HG03064 (cell line): ENCODE data around the gene CHD9NB.
A peak's percentile ranks its signal among the peaks of the same experiment; 100 is the strongest.
"Not testable (repeated sequence)": the region's sequence is repeated elsewhere in the genome, so short reads cannot be mapped to it uniquely, and the experiment has no call there.

Experiments used
- ATAC-seq: cut with Tn5 transposase; IDR thresholded peaks from one replicate; pipeline ENCODE4 v1.9.1; 2021; ENCODE audit warnings: low read depth; ENCODE audit not compliant: unreplicated experiment

CHD9NB gene

DNA sequence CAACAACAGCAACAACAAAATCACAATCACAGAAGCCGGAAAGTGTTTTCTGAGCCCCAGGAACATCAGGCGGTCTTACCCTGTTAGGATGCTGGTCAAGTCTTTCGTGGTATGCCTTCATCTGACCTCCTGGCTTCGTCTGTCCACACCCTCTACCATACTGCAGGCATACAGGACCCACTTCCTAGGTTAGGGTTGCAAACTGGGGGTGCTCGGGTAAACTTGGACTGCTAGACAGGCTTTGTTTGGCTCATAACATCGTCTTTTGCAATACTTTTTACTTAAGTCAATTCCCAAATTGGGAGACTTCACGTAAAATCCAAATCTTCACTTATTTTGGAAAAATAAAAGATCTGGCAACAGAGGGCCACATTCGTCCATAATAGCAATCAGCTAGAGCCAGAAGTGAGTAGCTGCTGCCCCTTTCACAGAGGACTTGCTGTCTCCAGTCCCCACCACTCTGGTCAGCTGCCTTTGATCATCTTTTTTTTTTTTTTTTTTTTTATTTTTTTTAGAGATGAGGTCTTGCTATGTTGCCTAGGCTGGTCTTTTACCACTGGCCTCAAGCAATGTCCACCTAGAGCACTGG is 32.1 kb upstream of the CHD9NB start:
- ATAC-seq = no peak

GRCh38 chr16:53084141-53084541 is 31.4 kb upstream of the CHD9NB start:
- no peak for ATAC-seq

DNA sequence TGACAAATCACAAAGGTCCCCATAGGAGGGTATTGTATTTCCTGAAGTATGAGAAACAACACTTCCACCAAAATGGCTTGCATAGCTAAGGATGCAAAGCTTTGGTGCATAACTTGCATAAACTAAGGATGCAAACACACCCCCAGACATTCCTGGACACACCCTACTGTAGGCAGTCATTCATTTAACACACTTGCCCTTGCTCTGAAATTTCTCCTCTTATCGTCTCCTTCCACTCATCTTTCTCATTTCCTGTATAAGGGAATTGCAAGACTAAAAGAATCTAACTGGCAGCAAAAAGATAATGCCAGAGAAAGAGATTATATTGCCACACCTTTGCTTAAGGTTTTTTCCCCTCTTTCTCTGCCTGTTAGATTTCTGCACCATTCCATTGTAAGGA is 30.4 kb upstream of the CHD9NB start:
- no peak for ATAC-seq

DNA sequence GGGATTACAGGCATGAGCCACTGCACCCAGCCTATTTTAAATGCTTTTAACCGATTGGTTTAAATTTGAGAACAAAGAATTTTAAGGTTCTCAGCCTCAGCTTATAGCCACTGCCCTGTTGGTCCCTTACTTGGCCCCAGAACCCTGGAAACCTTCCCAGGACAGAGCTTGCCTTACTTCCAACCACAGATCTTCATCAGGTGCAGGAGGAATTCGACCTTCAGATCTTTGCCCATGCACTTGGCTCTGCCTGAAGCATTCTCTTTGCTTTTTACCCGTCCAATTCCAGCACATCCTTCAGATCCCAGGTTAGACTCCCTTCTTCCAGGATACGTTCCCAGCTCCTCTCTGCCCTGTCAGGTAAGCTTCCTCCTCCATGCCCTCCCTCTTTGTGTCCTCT is 29.8 kb upstream of the CHD9NB start:
- ATAC-seq = no peak

DNA sequence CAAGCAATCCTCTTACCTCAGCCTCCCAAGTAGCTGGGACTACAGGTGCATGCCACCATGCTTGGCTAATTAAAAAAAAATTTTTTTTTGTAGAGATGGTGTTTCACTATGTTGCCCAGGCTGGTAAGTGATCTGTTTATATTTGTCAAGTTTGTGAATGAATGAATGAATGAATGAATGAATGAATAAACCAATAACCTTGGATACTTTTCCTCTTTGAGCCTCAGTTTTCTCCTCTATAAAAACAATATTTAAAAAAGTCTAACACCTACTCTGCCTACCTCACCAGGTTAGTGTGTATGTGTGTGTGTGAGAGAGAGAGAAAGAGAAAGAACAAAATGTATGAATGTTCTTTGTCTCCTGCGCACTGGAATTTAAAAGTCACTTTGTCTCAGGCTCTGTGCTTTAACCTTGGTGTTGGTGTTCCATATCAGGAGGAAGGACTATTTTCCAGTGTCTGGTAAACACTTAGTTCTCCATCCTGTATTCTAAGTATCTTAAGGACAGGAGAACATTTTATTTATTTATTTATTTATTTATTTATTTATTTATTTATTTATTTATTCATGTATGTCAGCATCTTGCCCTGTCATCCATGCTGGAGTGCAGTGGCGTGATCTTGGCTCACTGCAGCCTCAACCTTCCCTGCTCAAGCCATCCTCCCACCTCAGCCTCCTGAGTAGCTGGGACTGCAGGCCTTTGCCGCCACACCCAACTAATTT is 29.1 kb upstream of the CHD9NB start:
- ATAC-seq = no peak

DNA sequence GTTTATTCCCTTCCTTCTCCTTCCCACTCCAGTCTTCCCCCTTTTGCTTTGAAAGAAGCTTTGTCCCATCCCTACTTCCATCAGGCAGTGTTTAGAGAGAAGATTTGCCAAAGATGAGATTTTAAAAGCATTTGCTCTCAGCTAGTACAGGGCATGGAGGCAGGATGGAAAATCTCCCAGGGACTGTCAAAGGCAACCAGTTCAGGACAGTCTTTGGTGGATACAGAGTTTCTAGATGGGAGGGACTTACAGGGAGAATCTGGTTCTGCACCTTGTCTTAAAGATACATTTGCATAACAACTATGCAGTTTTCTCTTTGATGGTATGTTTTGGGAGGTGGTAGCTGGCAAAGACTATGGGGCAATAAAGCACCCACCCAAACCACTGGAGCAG is 28.3 kb upstream of the CHD9NB start:
- no peak for ATAC-seq

DNA sequence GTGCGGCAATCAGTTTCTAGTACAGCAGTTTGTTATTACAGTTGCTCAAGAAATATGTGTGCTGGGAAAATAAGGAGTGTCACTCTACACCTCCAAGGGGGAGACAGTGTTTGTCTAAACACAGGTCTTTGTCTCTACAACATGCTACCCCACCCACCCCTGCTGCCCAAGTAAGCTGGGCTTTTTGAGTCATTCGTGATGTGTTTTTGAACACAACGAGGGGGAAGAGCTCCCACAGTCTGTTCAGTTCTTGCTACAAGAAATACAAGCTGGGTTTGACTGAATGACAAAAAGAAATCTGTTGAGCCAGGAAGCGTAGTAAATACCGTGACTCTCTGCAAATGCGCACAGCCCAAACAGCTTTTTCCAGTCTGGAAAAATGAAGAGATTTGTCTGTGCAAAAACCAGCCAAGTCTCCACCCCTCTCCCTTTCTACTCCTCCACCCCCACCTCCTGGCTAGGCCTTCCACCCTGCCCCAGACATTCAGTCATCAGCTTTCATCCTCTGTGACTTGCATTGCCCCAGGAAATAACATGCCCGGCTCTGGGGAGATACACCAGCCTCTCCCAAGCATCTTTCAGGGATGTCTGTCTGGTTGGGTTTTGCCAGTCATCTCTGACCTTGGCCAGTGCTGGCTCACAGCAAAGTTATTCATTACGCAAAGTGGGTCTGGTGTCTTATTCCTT is 27.8 kb upstream of the CHD9NB start:
- ATAC-seq = no peak

DNA sequence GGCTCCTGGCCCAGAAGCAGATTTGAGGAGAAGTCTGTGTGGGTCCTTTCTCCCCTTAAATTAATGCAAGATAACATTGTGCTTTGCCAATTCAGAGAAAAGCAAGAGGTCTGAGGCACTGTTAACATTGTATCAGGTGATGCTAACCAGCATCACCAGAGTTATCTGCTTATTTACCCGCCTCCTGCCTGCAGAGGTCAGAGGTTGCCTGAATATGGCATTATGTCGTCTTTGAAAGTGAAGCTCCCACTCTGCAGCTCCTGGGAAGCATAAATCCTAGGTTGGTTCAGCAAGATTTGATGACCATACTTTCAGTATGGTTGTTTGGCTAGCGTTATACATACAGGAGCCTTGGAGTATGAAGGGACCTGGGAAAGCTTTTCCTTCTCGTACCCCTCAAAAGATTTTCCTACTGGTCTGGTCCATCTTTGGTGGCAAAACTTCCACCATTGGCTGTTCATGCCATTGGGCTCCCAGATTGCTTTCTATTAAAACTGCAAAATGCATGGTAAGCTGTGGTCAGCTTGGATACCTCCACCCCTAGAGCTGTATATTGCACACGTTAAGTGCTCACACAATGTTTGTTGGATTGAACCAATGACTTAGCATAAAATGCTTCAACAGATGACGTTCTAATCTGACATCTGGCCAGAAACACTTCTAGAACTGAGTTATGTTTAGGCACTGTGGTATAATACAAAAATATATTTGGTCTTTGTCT is 26.2 kb upstream of the CHD9NB start:
- no peak for ATAC-seq

GRCh38 chr16:53078247-53078646 is 25.6 kb upstream of the CHD9NB start:
- no peak for ATAC-seq

DNA sequence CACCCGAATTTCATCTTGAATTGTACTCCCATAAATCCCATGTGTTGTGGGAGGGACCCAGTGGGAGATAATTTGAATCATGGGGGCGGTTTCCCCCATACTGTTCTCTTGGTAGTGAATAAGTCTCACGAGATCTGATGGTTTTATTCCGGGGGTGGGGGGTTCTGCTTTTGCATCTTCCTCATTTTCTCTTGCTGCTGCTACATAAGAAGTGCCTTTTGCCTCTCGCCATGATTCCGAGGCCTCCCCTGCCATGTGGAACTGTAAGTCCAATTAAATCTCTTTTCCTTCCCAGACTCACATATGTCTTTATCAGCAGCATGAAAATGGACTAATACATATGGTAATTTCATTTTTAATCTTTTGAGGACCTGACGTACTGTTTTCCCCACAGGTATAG is 22.8 kb upstream of the CHD9NB start:
- ATAC-seq = not testable (repeated sequence)

GRCh38 chr16:53074296-53074695 is 21.6 kb upstream of the CHD9NB start:
- not testable (repeated sequence) for ATAC-seq

DNA sequence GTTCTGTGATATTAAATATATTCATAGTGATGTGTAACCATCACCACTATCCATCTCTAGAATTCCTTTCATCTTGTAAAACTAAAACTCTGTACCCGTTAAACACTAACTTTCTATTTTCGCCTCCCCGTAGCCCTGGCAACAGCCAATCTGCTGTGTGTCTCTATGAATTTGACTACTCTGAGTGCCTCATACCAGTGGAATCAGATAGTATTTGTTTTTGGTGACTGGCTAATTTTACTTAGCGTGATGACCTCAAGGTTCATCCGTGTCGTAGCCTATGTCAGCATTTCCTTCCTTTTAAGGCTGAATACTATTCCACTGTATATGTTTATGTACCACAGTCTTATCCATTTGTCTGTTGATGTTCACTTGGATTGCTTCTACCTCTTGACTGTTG is 20.3 kb upstream of the CHD9NB start:
- ATAC-seq = no peak

DNA sequence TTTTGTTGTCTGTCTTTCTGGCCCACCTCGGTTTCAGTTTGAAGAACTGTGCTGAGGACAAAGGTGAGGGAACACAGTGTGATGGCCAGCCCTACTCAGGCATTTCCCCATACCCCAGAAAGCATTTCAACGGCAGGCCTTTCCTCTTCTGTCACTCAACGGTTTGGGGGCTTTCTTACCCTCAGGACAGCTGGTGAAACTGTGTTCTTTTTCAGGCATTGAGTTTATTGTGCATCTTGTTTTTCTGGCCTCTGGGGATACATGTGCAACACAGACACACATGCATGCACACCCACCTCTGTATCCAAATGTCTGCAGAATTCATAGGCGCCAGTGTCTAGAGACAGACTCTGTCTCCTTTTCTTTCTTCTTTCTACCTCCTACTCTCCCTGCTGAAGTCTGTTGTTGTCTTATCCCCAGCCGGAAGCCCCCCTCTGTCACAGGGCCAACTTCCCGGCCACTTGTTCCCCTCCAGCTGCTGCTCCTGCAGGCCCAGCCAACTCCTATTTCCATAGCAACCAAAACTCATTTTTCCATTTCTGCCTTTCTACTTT is 19.1 kb upstream of the CHD9NB start:
- peak; percentile 57 for ATAC-seq

DNA sequence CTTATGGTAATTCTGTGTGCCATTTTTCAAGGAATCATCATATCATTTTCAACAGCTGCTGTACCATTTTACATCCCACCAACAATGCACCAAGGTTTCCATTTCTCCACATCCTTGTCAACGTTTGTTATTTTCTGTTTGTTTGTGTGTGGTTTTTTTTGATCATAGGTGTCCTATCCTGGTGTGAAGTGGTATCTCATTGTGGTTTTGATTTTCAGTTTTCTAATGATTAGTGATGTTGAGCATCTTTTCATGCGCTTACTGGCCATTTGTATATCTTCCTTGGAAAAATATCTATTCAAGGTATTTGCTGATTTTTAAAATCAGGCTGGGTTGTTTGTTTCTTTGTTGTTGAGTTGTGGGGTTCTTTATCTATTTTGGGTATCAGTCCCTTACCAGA is 17.1 kb upstream of the CHD9NB start:
- no peak for ATAC-seq

DNA sequence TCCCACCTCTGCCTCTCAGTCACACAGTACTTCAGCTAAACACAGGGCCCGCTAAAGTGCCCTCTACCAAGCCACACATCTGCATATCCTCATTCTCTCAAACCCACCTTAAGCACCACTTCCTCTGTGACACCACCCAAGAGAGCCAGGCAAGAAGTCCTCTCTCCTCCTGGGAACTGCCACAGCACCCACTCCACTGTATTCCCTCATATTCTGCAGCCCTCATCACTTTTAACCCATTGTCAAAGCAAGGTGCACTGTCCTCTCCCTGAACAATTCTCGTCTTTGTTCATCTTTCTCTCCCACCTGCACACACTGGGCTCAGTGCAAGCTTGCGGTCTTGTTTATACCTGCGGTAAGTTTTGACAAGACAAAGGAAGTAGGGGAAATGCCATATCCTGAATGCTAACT is 15.7 kb upstream of the CHD9NB start:
- ATAC-seq = no peak

- no peak for ATAC-seq
Measured at GRCh38 chr16:53067675-53068074, 15.0 kb upstream of the CHD9NB start.

GRCh38 chr16:53065461-53066061 is 12.9 kb upstream of the CHD9NB start:
- ATAC-seq = no peak

- no peak for ATAC-seq
Measured at GRCh38 chr16:53064081-53064578, 11.4 kb upstream of the CHD9NB start.

DNA sequence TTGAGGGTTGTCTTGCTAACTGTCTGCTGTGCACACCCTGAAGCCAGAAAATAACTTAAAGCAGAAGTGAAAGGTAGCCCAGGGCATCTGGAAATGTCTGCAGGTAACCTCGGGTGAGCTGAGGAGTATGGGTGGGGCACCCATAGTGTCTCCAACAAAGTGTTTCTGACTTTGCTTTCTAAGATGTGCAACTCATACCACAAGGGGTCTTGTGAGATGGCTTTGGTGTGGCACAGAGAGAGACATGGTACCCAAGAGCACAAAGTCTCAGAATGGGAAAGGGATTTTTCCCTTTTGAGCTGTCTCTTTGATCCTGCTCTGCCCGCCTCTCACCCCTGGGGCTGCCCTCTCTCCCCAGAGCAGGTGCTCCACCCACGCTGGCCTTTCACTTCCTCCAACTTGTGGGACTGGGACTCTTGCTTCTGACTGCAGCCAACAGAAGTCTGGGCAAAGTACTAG is 9.0 kb upstream of the CHD9NB start:
- peak; percentile 67 for ATAC-seq

- peak; percentile 27 for ATAC-seq
Measured at GRCh38 chr16:53061256-53061655, 8.6 kb upstream of the CHD9NB start.
